T-cell (primary cell): Measurements from ENCODE around the gene GLYATL3. TPM values are rescaled to one million over a fixed set of nuclear protein-coding genes. Genes with fewer than 3 reads are reported as not detected.

Experiments
- ATAC-seq, 4 experiments: fragments of 200-7000 bp in 3 of 4; fragments of 150-1000 bp in 1 of 4; cut with Tn5 transposase; replicated peaks in 1 of 4; 1 replicate in 3 of 4; 2 replicates in 1 of 4; pipeline ENCODE4 v1.10.0; 2021; ENCODE audit warnings: moderate library complexity in 3 of 4, mild to moderate bottlenecking in 2 of 4, moderate number of reproducible peaks in 1 of 4
- CTCF ChIA-PET, 2 donors: fragments of 300-600 bp; sonication (Branson Sonifier 250); formaldehyde crosslinking; loops; one replicate each; lab custom pipeline; 2022; ENCODE audit warnings: antibody characterized with exemption in 2 of 2; lab: Charles Lee
- POLR2A ChIA-PET, 2 donors: fragments of 300-600 bp; sonication (Branson Sonifier 250); formaldehyde crosslinking; loops; one replicate each; lab custom pipeline; 2022; ENCODE audit warnings: antibody characterized with exemption in 2 of 2; lab: Charles Lee
- DNase-seq, 35 experiments: peaks; one replicate each; pipeline versions ENCODE4 v3.0.0 to v3.0.0-alpha.2; 2013 to 2023
- H3K27ac ChIP-seq: one replicate; pipeline ENCODE4 v1.5.1; 2013; ENCODE audit warnings: low read length
- H3K27me3 ChIP-seq, 2 experiments: replicated peaks in 1 of 2; 1 replicate in 1 of 2; 2 replicates in 1 of 2; pipeline versions ENCODE4 v1.6.1 to v1.7.0; 2013; ENCODE audit warnings: low read length in 1 of 2, mixed read lengths in 1 of 2; ENCODE audit not compliant: control insufficient read depth in 2 of 2, insufficient read depth in 2 of 2; ENCODE audit errors: extremely low read depth in 1 of 2
- H3K36me3 ChIP-seq, 2 donors: 1 replicate in 1 of 2; 2 replicates in 1 of 2; pipeline versions ENCODE4 v1.6.1 to v1.7.0; 2013; ENCODE audit warnings: low read length in 1 of 2; ENCODE audit not compliant: control insufficient read depth in 2 of 2, insufficient read depth in 1 of 2; ENCODE audit errors: extremely low read depth in 1 of 2
- H3K4me1 ChIP-seq, 2 experiments: 1 replicate in 1 of 2; 2 replicates in 1 of 2; pipeline versions ENCODE4 v1.6.1 to v1.7.0; 2013; ENCODE audit warnings: low read length in 2 of 2, mixed read lengths in 1 of 2; ENCODE audit not compliant: insufficient read depth in 2 of 2, control insufficient read depth in 1 of 2; ENCODE audit errors: extremely low read depth in 1 of 2
- H3K4me3 ChIP-seq, 2 donors: 1 replicate in 1 of 2; 2 replicates in 1 of 2; pipeline versions ENCODE4 v1.5.1 to v1.7.0; 2013; ENCODE audit warnings: mild to moderate bottlenecking in 2 of 2, low read length in 1 of 2, moderate library complexity in 1 of 2; ENCODE audit not compliant: control insufficient read depth in 1 of 2; ENCODE audit errors: extremely low read depth in 1 of 2
- H3K9me3 ChIP-seq: 2 replicates; pipeline ENCODE4 v1.7.0; 2013
- H3K27ac Mint-ChIP-seq, 2 donors: one replicate each; pipeline ENCODE4 v1.8.0; 2020 to 2021; ENCODE audit warnings: mild to moderate bottlenecking in 2 of 2, mixed read lengths in 2 of 2
- H3K27me3 Mint-ChIP-seq, 2 donors: one replicate each; pipeline ENCODE4 v1.8.0; 2021 to 2022; ENCODE audit warnings: mixed read lengths in 2 of 2
- H3K36me3 Mint-ChIP-seq: one replicate; pipeline ENCODE4 v1.8.0; 2021; ENCODE audit warnings: mixed read lengths
- H3K4me1 Mint-ChIP-seq, 3 donors: one replicate each; pipeline ENCODE4 v1.8.0; 2020 to 2022; ENCODE audit warnings: mixed read lengths in 3 of 3, mild to moderate bottlenecking in 1 of 3
- H3K4me3 Mint-ChIP-seq, 3 donors: one replicate each; pipeline ENCODE4 v1.8.0; 2020 to 2022; ENCODE audit warnings: mild to moderate bottlenecking in 3 of 3, mixed read lengths in 3 of 3, moderate library complexity in 3 of 3
- H3K9me3 Mint-ChIP-seq, 3 donors: one replicate each; pipeline ENCODE4 v1.8.0; 2020 to 2022; ENCODE audit warnings: mixed read lengths in 3 of 3
- WGBS: methylation state at CpG from one replicate; pipeline ENCODE4 v1.1.5; 2013; ENCODE audit warnings: missing lambda C conversion rate; ENCODE audit not compliant: insufficient coverage; 5-methylcytosine and 5-hydroxymethylcytosine counted together
- total RNA-seq, 35 experiments: library from RNA in 6 of 35; stranded (reverse) in 6 of 35; fragments of 120-200 nt in 1 of 35; gene quantifications; one replicate each; pipeline versions ENCODE4 v1.2.1 to v1.2.4 and lab custom pipeline; 2013 to 2026

GLYATL3 gene
- total RNA-seq, 5 donors from 2014 or later (not counting 1 experiment from before 2014, with no cell fraction given), result not detected

DNA sequence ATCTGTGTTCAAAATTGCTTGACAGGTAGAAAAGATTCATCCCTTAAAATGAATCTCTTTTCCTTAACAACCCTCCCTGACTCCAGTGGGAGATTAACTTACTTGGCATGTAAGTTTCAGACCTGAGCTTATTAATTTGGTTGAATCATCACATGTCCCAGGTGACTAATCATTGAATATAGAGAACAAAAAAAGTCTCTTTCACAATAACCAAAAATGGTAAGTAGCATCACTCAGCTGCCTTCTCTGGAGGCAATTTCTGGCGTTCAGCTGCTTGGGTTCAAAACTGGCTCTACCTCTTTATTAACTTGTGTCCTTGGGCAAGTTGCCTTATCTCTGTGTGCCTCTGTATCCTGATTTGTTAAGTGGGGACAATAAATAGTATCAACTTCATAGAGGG, 53.7 kb downstream of the GLYATL3 start:
- peaks cover 17 to 19% (median 19%) of the 10 kb centered on the region in 3 donors for H3K4me1 Mint-ChIP-seq
- DNase-seq (no peak), ATAC-seq (no peak)
- no peaks in the 10 kb centered on the region for H3K9me3 ChIP-seq
- H3K27me3 ChIP-seq, result peaks cover 0 to 24% of the 10 kb centered on the region in 2 experiments
- H3K4me1 ChIP-seq, result peaks cover 8 to 15% of the 10 kb centered on the region in 2 experiments
- ChIA-PET POLR2A (interaction anchor here in 1 of 2 donors (0.7 kb wide), 1 partner anchor 78 kb away, joined by 3 read pairs; no protein-coding TSS in a partner anchor), CTCF (interaction anchor here in 1 of 2 donors (0.5 kb wide), 1 partner anchor 19 kb away, joined by 3 read pairs; no protein-coding TSS in a partner anchor)
- no peaks in the 10 kb centered on the region for H3K36me3 Mint-ChIP-seq
- H3K27ac ChIP-seq, result no peak overlapping the region
- H3K27me3 Mint-ChIP-seq, result peaks cover 21 to 38% of the 10 kb centered on the region in 2 donors
- H3K36me3 ChIP-seq, result no peaks in the 10 kb centered on the region
- H3K4me3 ChIP-seq, result no peak overlapping the region
- H3K27ac Mint-ChIP-seq, result no peak overlapping the region
- no peaks in the 10 kb centered on the region for H3K9me3 Mint-ChIP-seq
- no CpG with 5 or more reads among the region's 1 CpG for WGBS
- no peak overlapping the region for H3K4me3 Mint-ChIP-seq

DNA sequence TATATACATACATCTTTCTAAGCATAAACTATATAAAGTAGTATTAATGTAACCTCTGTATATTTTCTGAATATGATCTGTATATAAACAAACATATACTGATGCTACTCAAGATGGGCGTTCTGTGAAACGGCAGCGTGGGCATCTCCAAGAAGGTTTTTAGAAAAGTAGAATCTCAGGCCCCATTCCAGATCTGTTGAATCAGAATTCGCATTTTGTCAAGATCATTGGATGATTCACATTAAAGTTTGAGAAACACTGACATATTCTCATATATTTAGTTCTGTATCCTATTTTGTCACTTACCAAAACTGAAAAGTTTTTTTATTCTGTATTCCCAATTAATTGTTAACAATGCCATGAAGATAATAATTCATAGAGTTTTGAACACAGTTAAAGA, 56.2 kb downstream of the GLYATL3 start:
- H3K9me3 ChIP-seq, result no peaks in the 10 kb centered on the region
- no peak overlapping the region for H3K27ac Mint-ChIP-seq
- ATAC-seq (no peak), DNase-seq (no peak)
- no peaks in the 10 kb centered on the region for H3K9me3 Mint-ChIP-seq
- peaks cover 9 to 14% (median 13%) of the 10 kb centered on the region in 3 donors for H3K4me1 Mint-ChIP-seq
- peaks cover 6% of the 10 kb centered on the region in 2 experiments for H3K4me1 ChIP-seq
- H3K27me3 Mint-ChIP-seq, result peaks cover 13 to 19% of the 10 kb centered on the region in 2 donors
- ChIA-PET POLR2A (no interaction called here), CTCF (no interaction called here)
- H3K27me3 ChIP-seq, result peaks cover 0 to 10% of the 10 kb centered on the region in 2 experiments
- H3K4me3 ChIP-seq, result no peak overlapping the region
- no CpG with 5 or more reads among the region's 4 CpGs for WGBS
- no peaks in the 10 kb centered on the region for H3K36me3 ChIP-seq
- no peak overlapping the region for H3K4me3 Mint-ChIP-seq
- H3K27ac ChIP-seq, result no peak overlapping the region
- H3K36me3 Mint-ChIP-seq, result no peaks in the 10 kb centered on the region

DNA sequence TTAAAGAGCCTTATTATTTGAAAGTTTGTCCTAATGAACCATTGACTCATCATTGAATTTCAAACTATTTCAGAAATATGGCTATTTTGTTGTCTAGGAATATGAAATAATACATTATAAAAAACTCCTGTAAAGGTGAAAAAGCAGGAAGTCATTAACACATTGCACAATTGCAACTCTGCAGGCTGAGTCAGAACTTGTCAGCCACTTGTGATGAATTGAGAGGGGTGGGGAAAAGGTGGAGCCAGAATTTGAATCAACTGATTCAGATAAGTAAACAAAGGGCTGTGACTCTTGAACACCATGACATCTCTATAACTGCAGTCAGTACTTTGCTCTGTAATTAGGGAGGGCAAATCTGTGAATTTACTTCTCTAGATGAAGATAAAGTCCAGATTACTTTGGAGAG, 56.7 kb downstream of the GLYATL3 start:
- ChIA-PET CTCF (no interaction called here), POLR2A (no interaction called here)
- H3K4me3 Mint-ChIP-seq, result no peak overlapping the region
- H3K4me3 ChIP-seq, result no peak overlapping the region
- no peak for ATAC-seq
- H3K36me3 ChIP-seq, result no peaks in the 10 kb centered on the region
- no peaks in the 10 kb centered on the region for H3K9me3 ChIP-seq
- no peak overlapping the region for H3K27ac Mint-ChIP-seq
- H3K27ac ChIP-seq, result no peak overlapping the region
- H3K9me3 Mint-ChIP-seq, result no peaks in the 10 kb centered on the region
- H3K27me3 Mint-ChIP-seq, result peaks cover 9 to 16% of the 10 kb centered on the region in 2 donors
- H3K4me1 ChIP-seq, result peaks cover under 1 to 6% of the 10 kb centered on the region in 2 experiments
- peaks cover 0 to 5% of the 10 kb centered on the region in 2 experiments for H3K27me3 ChIP-seq
- peaks cover 6 to 9% (median 8%) of the 10 kb centered on the region in 3 donors for H3K4me1 Mint-ChIP-seq
- no peaks in the 10 kb centered on the region for H3K36me3 Mint-ChIP-seq
- DNase-seq, result no peak

DNA sequence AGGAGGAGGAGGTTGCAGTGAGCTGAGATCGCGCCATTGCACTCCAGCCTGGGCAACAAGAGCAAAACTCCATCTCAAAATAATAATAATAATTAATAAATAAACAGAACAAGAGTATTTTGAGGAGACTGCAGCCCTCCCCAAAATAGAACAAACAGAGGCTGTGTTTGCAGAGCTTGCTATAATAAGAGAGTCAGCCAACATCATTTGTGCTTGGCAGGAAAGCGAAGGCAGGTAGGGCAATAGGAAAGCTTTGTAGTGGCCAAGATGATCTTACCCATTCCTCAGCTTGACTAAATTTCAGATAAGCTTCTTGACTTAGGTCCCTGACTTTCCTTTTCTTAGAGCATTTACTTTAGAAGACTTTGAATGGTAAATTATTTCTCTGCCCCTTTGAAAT, 57.5 kb downstream of the GLYATL3 start:
- H3K27ac ChIP-seq, result no peak overlapping the region
- Mint-ChIP-seq H3K36me3 (no peaks in the 10 kb centered on the region), H3K4me3 (no peak overlapping the region), H3K4me1 (peaks cover 0 to 4% (median 3%) of the 10 kb centered on the region in 3 donors), H3K27me3 (peaks cover 4 to 12% of the 10 kb centered on the region in 2 donors), H3K27ac (no peak overlapping the region), H3K9me3 (no peaks in the 10 kb centered on the region)
- peaks cover 0 to 4% of the 10 kb centered on the region in 2 experiments for H3K27me3 ChIP-seq
- CTCF ChIA-PET, result no interaction called here
- H3K9me3 ChIP-seq, result no peaks in the 10 kb centered on the region
- DNase-seq, result no peak
- POLR2A ChIA-PET, result no interaction called here
- H3K4me1 ChIP-seq, result no peaks in the 10 kb centered on the region
- no peak overlapping the region for H3K4me3 ChIP-seq
- no peak for ATAC-seq
- no peaks in the 10 kb centered on the region for H3K36me3 ChIP-seq
- no CpG with 5 or more reads among the region's 3 CpGs for WGBS

DNA sequence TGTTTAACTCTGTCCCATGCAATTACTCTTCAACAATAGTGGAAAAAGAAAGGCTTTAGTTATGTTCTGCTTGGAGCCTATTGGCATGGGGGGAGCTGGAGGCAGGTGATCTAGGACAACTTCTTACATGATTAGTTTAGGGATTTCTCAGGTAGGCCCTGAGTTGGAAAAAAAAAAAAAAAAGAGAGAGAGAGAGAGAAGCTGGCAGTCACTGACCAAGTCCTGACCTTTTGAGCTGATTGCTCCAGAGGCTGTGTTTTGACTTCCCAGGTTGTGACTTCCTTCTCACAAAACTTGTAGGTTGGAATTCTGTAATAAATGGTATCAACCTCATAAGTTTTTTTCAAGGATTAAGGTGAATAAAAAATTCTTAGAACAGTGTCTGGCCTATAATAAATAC, 58.5 kb downstream of the GLYATL3 start:
- Mint-ChIP-seq H3K36me3 (no peaks in the 10 kb centered on the region), H3K4me1 (no peaks in the 10 kb centered on the region), H3K27me3 (peaks cover 4 to 7% of the 10 kb centered on the region in 2 donors), H3K9me3 (no peaks in the 10 kb centered on the region), H3K27ac (no peak overlapping the region), H3K4me3 (no peak overlapping the region)
- POLR2A ChIA-PET, result no interaction called here
- ATAC-seq (no peak), DNase-seq (no peak)
- no peaks in the 10 kb centered on the region for H3K9me3 ChIP-seq
- no peaks in the 10 kb centered on the region for H3K36me3 ChIP-seq
- no peak overlapping the region for H3K4me3 ChIP-seq
- H3K27ac ChIP-seq, result no peak overlapping the region
- no peaks in the 10 kb centered on the region for H3K4me1 ChIP-seq
- H3K27me3 ChIP-seq, result peaks cover 0 to 3% of the 10 kb centered on the region in 2 experiments
- CTCF ChIA-PET, result interaction anchor here in 1 of 2 donors (0.5 kb wide), 1 partner anchor 13 kb away, joined by 3 read pairs; no protein-coding TSS in a partner anchor

DNA sequence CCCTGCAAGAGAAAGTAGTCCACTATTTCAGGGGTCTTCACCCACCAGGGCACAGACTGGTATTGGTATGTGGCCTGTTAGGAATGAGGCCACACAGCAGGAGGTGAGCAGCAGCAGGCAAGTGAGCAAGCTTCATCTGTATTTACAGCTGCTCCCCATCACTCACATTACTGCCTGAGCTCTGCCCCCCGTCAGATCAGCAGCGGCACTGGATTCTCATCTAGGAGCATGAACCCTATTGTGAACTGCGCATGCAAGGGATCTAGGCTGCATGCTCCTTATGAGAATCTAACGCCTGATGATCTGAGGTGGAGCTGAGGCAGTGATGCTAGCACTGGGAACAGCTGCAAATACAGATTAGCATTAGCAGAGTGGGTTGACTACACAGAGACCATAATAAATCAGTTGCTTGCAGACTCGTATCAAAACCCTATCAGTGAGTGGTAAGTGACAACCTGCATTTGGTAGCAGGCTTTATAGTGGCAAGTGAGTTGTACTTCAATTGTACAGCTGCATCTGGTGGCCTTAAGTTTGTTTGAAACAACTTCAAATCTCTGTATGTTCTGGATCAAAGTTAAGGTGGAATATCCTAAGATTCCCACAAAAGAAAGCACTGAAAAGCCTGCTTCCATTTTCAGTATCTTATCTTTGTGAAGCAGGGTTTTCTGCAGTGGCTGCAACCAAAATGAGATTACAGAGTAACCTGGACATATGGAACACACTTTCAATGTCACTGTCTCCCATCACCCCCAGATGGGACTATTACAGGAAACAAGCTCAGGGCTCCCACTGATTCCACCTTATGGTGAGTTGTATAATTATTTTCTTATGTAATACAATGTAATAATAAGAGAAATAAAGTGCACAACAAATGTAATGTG, 63.5 kb downstream of the GLYATL3 start:
- Histone ChIP-seq H3K36me3 (no peaks in the 10 kb centered on the region), H3K4me3 (no peak overlapping the region), H3K27ac (no peak overlapping the region), H3K9me3 (no peaks in the 10 kb centered on the region), H3K27me3 (peaks cover 0 to 6% of the 10 kb centered on the region in 2 experiments), H3K4me1 (no peaks in the 10 kb centered on the region)
- no peaks in the 10 kb centered on the region for H3K36me3 Mint-ChIP-seq
- H3K4me3 Mint-ChIP-seq, result no peak overlapping the region
- POLR2A ChIA-PET, result no interaction called here
- no peaks in the 10 kb centered on the region for H3K4me1 Mint-ChIP-seq
- CTCF ChIA-PET, result interaction anchor here in 1 of 2 donors (0.6 to 0.7 kb wide), 3 partner anchors 23 to 287 kb away, joined by 3 read pairs; no protein-coding TSS in a partner anchor
- ATAC-seq, result no peak
- peaks cover 0 to 4% (median 0%) of the 10 kb centered on the region in 3 donors for H3K9me3 Mint-ChIP-seq
- WGBS, result no CpG with 5 or more reads among the region's 5 CpGs
- no peak overlapping the region for H3K27ac Mint-ChIP-seq
- DNase-seq, result no peak
- H3K27me3 Mint-ChIP-seq, result peaks cover 9 to 11% of the 10 kb centered on the region in 2 donors
